Measurements from ENCODE around the gene WDR64.

The WDR64 gene

DNA sequence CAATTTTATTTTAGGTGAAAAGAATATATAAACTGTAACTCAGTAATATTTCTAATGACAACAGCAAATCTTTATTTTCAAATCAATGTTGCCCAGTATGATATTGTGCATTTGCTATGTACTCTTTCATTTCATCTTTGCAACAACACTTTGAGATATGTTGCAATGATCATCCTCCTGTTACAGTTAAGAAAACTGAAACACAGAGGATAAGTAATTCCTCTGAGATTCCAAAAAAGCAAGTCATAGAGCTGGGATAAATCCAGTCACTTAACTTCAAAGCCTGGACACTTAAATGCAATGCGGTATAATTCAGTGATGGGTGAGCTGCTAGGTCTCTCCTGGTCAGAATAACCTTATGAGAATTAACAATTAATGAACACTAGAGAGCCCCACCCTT is 147.3 kb downstream of the WDR64 start:
- TF ChIP-seq, protein P1, sequence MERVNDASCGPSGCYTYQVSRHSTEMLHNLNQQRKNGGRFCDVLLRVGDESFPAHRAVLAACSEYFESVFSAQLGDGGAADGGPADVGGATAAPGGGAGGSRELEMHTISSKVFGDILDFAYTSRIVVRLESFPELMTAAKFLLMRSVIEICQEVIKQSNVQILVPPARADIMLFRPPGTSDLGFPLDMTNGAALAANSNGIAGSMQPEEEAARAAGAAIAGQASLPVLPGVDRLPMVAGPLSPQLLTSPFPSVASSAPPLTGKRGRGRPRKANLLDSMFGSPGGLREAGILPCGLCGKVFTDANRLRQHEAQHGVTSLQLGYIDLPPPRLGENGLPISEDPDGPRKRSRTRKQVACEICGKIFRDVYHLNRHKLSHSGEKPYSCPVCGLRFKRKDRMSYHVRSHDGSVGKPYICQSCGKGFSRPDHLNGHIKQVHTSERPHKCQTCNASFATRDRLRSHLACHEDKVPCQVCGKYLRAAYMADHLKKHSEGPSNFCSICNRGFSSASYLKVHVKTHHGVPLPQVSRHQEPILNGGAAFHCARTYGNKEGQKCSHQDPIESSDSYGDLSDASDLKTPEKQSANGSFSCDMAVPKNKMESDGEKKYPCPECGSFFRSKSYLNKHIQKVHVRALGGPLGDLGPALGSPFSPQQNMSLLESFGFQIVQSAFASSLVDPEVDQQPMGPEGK (CRISPR knock-in tag; IDR thresholded peaks at IDR 0.05; ENCODE audit: borderline replicate concordance): no peak
- TF ChIP-seq ZNF8 (CRISPR knock-in tag; IDR thresholded peaks at IDR 0.05) (no peak), SNAI2 (CRISPR knock-in tag; IDR thresholded peaks at IDR 0.05) (no peak), TSHZ2 (CRISPR knock-in tag; IDR thresholded peaks at IDR 0.05) (no peak), ZFP30 (CRISPR knock-in tag; IDR thresholded peaks at IDR 0.05) (no peak), ZC3H10 (CRISPR knock-in tag; IDR thresholded peaks at IDR 0.05) (no peak), TOX (CRISPR knock-in tag; IDR thresholded peaks at IDR 0.05; ENCODE audit: borderline replicate concordance) (no peak), ISL1 (CRISPR knock-in tag; IDR thresholded peaks at IDR 0.05) (no peak), RARB (CRISPR knock-in tag; IDR thresholded peaks at IDR 0.05) (no peak), BACH2 (CRISPR knock-in tag; IDR thresholded peaks at IDR 0.05; ENCODE audit: borderline replicate concordance) (no peak), ARNTL (CRISPR knock-in tag; IDR thresholded peaks at IDR 0.05; ENCODE audit: borderline replicate concordance, low read depth) (no peak), CSDC2 (CRISPR knock-in tag; IDR thresholded peaks at IDR 0.05) (no peak)
- TF ChIP-seq, protein P2, sequence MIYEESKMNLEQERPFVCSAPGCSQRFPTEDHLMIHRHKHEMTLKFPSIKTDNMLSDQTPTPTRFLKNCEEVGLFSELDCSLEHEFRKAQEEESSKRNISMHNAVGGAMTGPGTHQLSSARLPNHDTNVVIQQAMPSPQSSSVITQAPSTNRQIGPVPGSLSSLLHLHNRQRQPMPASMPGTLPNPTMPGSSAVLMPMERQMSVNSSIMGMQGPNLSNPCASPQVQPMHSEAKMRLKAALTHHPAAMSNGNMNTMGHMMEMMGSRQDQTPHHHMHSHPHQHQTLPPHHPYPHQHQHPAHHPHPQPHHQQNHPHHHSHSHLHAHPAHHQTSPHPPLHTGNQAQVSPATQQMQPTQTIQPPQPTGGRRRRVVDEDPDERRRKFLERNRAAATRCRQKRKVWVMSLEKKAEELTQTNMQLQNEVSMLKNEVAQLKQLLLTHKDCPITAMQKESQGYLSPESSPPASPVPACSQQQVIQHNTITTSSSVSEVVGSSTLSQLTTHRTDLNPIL (CRISPR knock-in tag; IDR thresholded peaks at IDR 0.05; ENCODE audit: low read depth): no peak
- TF ChIP-seq, protein P3, sequence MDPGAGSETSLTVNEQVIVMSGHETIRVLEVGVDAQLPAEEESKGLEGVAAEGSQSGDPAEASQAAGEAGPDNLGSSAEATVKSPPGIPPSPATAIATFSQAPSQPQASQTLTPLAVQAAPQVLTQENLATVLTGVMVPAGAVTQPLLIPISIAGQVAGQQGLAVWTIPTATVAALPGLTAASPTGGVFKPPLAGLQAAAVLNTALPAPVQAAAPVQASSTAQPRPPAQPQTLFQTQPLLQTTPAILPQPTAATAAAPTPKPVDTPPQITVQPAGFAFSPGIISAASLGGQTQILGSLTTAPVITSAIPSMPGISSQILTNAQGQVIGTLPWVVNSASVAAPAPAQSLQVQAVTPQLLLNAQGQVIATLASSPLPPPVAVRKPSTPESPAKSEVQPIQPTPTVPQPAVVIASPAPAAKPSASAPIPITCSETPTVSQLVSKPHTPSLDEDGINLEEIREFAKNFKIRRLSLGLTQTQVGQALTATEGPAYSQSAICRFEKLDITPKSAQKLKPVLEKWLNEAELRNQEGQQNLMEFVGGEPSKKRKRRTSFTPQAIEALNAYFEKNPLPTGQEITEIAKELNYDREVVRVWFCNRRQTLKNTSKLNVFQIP (CRISPR knock-in tag; IDR thresholded peaks at IDR 0.05; ENCODE audit: borderline replicate concordance, low read depth): no peak
- no peak for ATAC-seq

DNA sequence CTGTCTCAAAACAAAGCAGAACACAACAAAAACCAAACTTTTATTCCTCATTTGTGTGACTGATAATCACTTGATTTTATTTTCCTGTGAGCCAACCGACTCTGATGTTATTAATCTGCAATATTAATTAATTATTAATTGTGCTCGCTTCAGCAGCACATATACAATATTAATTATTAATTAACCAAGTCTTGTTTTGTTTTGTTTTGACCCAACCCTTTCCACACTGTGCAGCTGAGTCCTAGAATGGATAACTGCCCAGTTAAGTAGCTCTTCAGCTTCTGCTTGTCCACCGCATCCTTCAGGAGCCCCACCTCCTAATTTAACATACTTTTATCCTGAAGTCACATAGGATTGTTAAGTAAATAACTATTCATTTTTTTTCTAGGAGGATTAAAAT is 148.6 kb downstream of the WDR64 start:
- TF ChIP-seq ISL1 (CRISPR knock-in tag; IDR thresholded peaks at IDR 0.05) (no peak), PPARA (CRISPR knock-in tag; IDR thresholded peaks at IDR 0.05; ENCODE audit: borderline replicate concordance) (no peak), RARB (CRISPR knock-in tag; IDR thresholded peaks at IDR 0.05) (no peak), TSHZ2 (CRISPR knock-in tag; IDR thresholded peaks at IDR 0.05) (no peak), ZFP30 (CRISPR knock-in tag; IDR thresholded peaks at IDR 0.05) (no peak), ARNTL (CRISPR knock-in tag; IDR thresholded peaks at IDR 0.05; ENCODE audit: borderline replicate concordance, low read depth) (no peak), CSDC2 (CRISPR knock-in tag; IDR thresholded peaks at IDR 0.05) (no peak), ZFP3 (CRISPR knock-in tag; IDR thresholded peaks at IDR 0.05) (no peak), CSRNP3 (CRISPR knock-in tag; IDR thresholded peaks at IDR 0.05) (no peak), ZNF70 (CRISPR knock-in tag; IDR thresholded peaks at IDR 0.05) (no peak), BACH2 (CRISPR knock-in tag; IDR thresholded peaks at IDR 0.05; ENCODE audit: borderline replicate concordance) (no peak), ZC3H10 (CRISPR knock-in tag; IDR thresholded peaks at IDR 0.05) (no peak)
- TF ChIP-seq, protein P2 (CRISPR knock-in tag; IDR thresholded peaks at IDR 0.05; ENCODE audit: low read depth): no peak
- TF ChIP-seq, protein P3 (CRISPR knock-in tag; IDR thresholded peaks at IDR 0.05; ENCODE audit: borderline replicate concordance, low read depth): no peak
- TF ChIP-seq, protein P1 (CRISPR knock-in tag; IDR thresholded peaks at IDR 0.05; ENCODE audit: borderline replicate concordance): no peak

More for the DNA sequence above, 148.6 kb downstream of the WDR64 start:
- no peak for ATAC-seq
